Stimulated activated effector memory CD8-positive, alpha-beta T cell treated with anti-CD3 and anti-CD28 coated beads, Interleukin-12 subunit alpha, Interleukin-12 subunit beta, amount 100 ng/mL, for 72 hours (primary cell): Measurements from ENCODE around the gene AP1S3.
"Not testable (repeated sequence)": the region's sequence is repeated elsewhere in the genome, so short reads cannot be mapped to it uniquely, and the experiment has no call there.

Source experiments
- ATAC-seq: fragments of 150-1000 bp; cut with Tn5 transposase; 2 replicates; pipeline ENCODE4 v1.10.0; 2021
- DNase-seq, 2 donors: peaks; one replicate each; pipeline ENCODE4 v3.0.0; 2021 to 2022; ENCODE audit warnings: low spot score in 2 of 2
- H3K27ac Mint-ChIP-seq: one replicate; pipeline ENCODE4 v1.8.0; 2022; ENCODE audit warnings: mild to moderate bottlenecking, mixed read lengths
- H3K36me3 Mint-ChIP-seq: one replicate; pipeline ENCODE4 v1.8.0; 2022; ENCODE audit warnings: mild to moderate bottlenecking, mixed read lengths
- H3K4me1 Mint-ChIP-seq: one replicate; pipeline ENCODE4 v1.8.0; 2022; ENCODE audit warnings: mixed read lengths
- H3K4me3 Mint-ChIP-seq: one replicate; pipeline ENCODE4 v1.8.0; 2022; ENCODE audit warnings: mild to moderate bottlenecking, mixed read lengths
- H3K9me3 Mint-ChIP-seq: one replicate; pipeline ENCODE4 v1.8.0; 2022; ENCODE audit warnings: mixed read lengths

Gene AP1S3

GRCh38 chr2:223837287-223838061 is at the start of gene AP1S3:
Gene AP1S3 (minus strand): TSS chr2:223837582. CDS start chr2:223837450, 132 bp downstream.
- Mint-ChIP-seq H3K27ac (peak within 1 kb of the TSS; percentile 77), H3K36me3 (no peaks in the 10 kb centered on the region), H3K4me3 (peak within 1 kb of the TSS; percentile 80), H3K9me3 (no peaks in the 10 kb centered on the region), H3K4me1 (peaks cover 12% of the 10 kb centered on the region)
- ATAC-seq (peak; percentile 94), DNase-seq (peak; percentile 53 to 82)

- DNase-seq = no peak
- no peaks in the 10 kb centered on the region for H3K9me3 Mint-ChIP-seq
- no peak for ATAC-seq
Observed at GRCh38 chr2:223887127-223887526, 49.7 kb upstream of the AP1S3 start.

GRCh38 chr2:223886726-223887125 is 49.3 kb upstream of the AP1S3 start:
- ATAC-seq (no peak), DNase-seq (no peak)
- Mint-ChIP-seq H3K4me3 (no peak overlapping the region), H3K27ac (no peak overlapping the region), H3K9me3 (no peaks in the 10 kb centered on the region), H3K36me3 (peaks cover 72% of the 10 kb centered on the region), H3K4me1 (peaks cover 17% of the 10 kb centered on the region)

More at GRCh38 chr2:223887127-223887526, 49.7 kb upstream of the AP1S3 start:
- no peak overlapping the region for H3K27ac Mint-ChIP-seq
- peaks cover 69% of the 10 kb centered on the region for H3K36me3 Mint-ChIP-seq
- H3K4me1 Mint-ChIP-seq = peaks cover 13% of the 10 kb centered on the region
- no peak overlapping the region for H3K4me3 Mint-ChIP-seq

DNA sequence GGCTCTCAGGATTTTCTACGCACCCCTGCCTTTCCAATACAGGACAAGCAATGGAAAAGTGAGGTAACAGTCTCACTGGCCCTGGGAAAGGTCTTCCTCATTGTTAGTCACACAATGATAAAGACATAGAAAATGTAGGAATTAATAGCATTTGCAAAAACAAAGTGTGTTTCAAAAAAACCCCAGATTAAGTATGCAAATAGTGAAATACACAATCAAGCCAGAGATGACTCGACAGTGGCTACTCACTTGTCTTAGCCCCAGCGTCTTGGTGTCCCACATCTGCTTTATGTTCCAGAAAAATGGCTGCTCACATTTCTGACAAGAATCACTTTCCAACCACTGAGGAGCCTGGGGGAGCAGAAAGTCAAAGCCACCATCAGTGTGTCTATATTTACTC is 47.0 kb upstream of the AP1S3 start:
- DNase-seq = no peak
- no peak overlapping the region for H3K4me3 Mint-ChIP-seq
- H3K9me3 Mint-ChIP-seq = no peaks in the 10 kb centered on the region
- peaks cover 75% of the 10 kb centered on the region for H3K36me3 Mint-ChIP-seq
- peak; percentile 69 for ATAC-seq
- peaks cover 16% of the 10 kb centered on the region for H3K4me1 Mint-ChIP-seq
- peak overlapping the region; percentile 32 for H3K27ac Mint-ChIP-seq

DNA sequence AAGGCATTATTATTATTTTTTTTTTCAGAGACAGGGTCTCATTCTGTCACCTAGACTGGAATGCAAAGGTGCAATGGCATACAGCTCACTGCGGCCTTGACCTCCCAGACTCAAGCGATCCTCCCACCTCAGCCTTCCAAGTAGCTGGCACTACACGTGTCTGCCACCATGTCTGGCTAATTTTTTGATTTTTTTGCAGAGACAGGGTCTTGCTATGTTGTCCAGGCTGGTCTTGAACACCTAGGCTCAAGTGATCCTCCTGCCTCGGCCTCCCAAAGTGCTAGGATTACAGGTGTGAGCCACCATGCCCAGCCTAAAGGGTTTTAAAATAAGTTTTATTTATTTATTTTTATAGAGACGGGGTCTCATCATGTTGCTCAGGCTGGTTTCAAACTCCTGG is 45.3 kb upstream of the AP1S3 start:
- DNase-seq = no peak
- no peak overlapping the region for H3K4me3 Mint-ChIP-seq
- peaks cover 12% of the 10 kb centered on the region for H3K4me1 Mint-ChIP-seq
- no peak overlapping the region for H3K27ac Mint-ChIP-seq
- ATAC-seq = no peak
- peaks cover 84% of the 10 kb centered on the region for H3K36me3 Mint-ChIP-seq
- no peaks in the 10 kb centered on the region for H3K9me3 Mint-ChIP-seq

DNA sequence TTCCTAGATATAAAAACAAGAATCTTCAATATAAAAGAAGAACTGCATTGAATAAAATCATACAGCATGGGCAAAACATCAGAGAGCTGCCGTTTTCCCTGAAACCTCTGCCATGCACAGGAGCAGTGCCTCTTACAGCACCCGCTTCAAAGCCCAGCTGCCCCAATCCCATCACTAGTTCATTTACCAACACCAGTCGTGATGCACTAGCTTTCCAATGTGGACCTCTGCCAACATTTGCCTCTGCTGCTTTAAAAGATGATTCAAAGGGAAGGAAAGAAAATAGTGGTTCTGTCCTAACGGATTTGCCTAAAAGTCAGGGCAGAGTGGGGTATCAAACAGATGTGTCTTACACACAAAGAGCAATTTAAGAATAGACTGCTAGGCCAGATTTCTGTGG is 43.4 kb upstream of the AP1S3 start:
- H3K27ac Mint-ChIP-seq = no peak overlapping the region

DNA sequence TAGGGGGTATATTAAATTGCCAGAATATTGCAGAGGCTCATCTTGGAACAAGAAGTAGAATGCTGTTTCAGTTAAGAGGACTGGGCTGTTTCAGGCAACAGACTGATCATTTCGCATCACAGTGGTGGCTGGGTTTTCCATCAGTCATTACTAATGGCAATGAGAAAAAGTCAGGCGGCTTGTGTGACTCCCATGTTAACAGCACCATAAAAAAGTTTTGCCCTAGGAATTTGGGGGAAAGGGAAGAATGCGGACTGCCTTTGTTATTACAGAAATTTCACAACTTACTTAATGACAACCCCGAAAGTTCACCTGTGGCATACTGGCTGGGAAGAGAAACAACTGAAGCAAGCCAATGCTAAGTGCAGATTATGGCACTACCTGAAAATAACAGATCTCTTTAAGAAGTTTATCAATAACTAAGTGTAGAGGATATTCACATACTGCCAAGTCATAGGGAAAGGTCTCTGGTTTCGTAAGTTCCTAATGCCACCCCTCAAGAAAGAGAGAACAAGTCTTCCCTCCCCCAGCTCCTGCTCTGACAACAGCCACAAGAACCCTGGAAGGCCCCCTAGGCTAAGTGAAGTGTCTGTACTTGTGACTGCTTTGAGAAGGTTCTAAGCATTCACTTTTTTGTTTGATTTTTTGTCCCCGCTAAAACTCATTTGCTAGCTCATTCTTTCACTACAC is 40.5 kb upstream of the AP1S3 start:
- Mint-ChIP-seq H3K4me3 (no peak overlapping the region), H3K36me3 (peaks cover 70% of the 10 kb centered on the region), H3K9me3 (no peaks in the 10 kb centered on the region), H3K4me1 (peaks cover 6% of the 10 kb centered on the region), H3K27ac (no peak overlapping the region)
- DNase-seq (no peak), ATAC-seq (no peak)

More for the DNA sequence above, 43.4 kb upstream of the AP1S3 start:
- H3K4me3 Mint-ChIP-seq = no peak overlapping the region
- DNase-seq (no peak), ATAC-seq (no peak)
- peaks cover 12% of the 10 kb centered on the region for H3K4me1 Mint-ChIP-seq
- no peaks in the 10 kb centered on the region for H3K9me3 Mint-ChIP-seq
- peaks cover 99% of the 10 kb centered on the region for H3K36me3 Mint-ChIP-seq

GRCh38 chr2:223873672-223874071 is 36.3 kb upstream of the AP1S3 start:
- no peak overlapping the region for H3K4me3 Mint-ChIP-seq
- no peak for ATAC-seq
- H3K27ac Mint-ChIP-seq = no peak overlapping the region
- H3K4me1 Mint-ChIP-seq = no peaks in the 10 kb centered on the region
- no peak for DNase-seq
- H3K36me3 Mint-ChIP-seq = peaks cover 34% of the 10 kb centered on the region
- no peaks in the 10 kb centered on the region for H3K9me3 Mint-ChIP-seq

- not testable (repeated sequence) for H3K9me3 Mint-ChIP-seq, ATAC-seq, H3K4me3 Mint-ChIP-seq, H3K4me1 Mint-ChIP-seq, H3K27ac Mint-ChIP-seq, DNase-seq
- peaks cover 31% of the 10 kb centered on the region for H3K36me3 Mint-ChIP-seq
Observed at GRCh38 chr2:223872772-223873171, 35.4 kb upstream of the AP1S3 start.

- DNase-seq, H3K4me1 Mint-ChIP-seq, H3K9me3 Mint-ChIP-seq, ATAC-seq, H3K4me3 Mint-ChIP-seq: not testable (repeated sequence)
- peak overlapping the region; percentile 33 for H3K27ac Mint-ChIP-seq
- H3K36me3 Mint-ChIP-seq = peaks cover 21% of the 10 kb centered on the region
Observed at GRCh38 chr2:223871661-223872060, 34.3 kb upstream of the AP1S3 start.

GRCh38 chr2:223870840-223871611 is 33.6 kb upstream of the AP1S3 start:
- DNase-seq (no peak), ATAC-seq (no peak)
- H3K9me3 Mint-ChIP-seq = no peaks in the 10 kb centered on the region
- H3K4me3 Mint-ChIP-seq = no peak overlapping the region
- H3K36me3 Mint-ChIP-seq = peaks cover 14% of the 10 kb centered on the region
- peak overlapping the region; percentile 33 for H3K27ac Mint-ChIP-seq
- peaks cover 6% of the 10 kb centered on the region for H3K4me1 Mint-ChIP-seq

DNA sequence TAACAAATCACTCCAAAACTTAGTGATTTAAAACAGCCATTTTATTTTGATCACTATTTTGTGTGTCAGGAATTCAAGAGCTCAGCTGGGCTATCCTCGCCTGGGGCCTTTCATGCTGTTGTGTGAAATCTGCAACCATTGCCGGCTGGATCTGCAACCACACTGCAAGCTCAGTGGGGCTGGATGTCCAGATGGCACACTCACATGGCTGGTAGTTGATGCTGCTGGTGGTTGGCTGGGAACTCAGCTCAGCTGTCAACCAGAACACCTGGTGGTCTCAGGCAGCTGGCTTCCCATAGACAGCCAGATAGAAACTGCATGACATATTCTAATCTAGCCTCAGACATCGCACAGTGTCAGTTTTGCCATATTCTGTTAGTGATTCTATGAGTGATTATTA is 30.6 kb upstream of the AP1S3 start:
- H3K4me1 Mint-ChIP-seq = peaks cover 22% of the 10 kb centered on the region
- DNase-seq (no peak), ATAC-seq (no peak)
- H3K4me3 Mint-ChIP-seq = no peak overlapping the region
- no peaks in the 10 kb centered on the region for H3K9me3 Mint-ChIP-seq
- H3K27ac Mint-ChIP-seq = no peak overlapping the region
- peaks cover 12% of the 10 kb centered on the region for H3K36me3 Mint-ChIP-seq

GRCh38 chr2:223865907-223866508 is 28.6 kb upstream of the AP1S3 start:
- DNase-seq (no peak), ATAC-seq (peak; percentile 73)
- peaks cover 22% of the 10 kb centered on the region for H3K4me1 Mint-ChIP-seq
- H3K27ac Mint-ChIP-seq = peak overlapping the region; percentile 71
- H3K36me3 Mint-ChIP-seq = peaks cover 7% of the 10 kb centered on the region
- no peaks in the 10 kb centered on the region for H3K9me3 Mint-ChIP-seq
- no peak overlapping the region for H3K4me3 Mint-ChIP-seq

- ATAC-seq (no peak), DNase-seq (no peak)
- peaks cover 22% of the 10 kb centered on the region for H3K4me1 Mint-ChIP-seq
- no peak overlapping the region for H3K4me3 Mint-ChIP-seq
- peaks cover 6% of the 10 kb centered on the region for H3K36me3 Mint-ChIP-seq
- no peaks in the 10 kb centered on the region for H3K9me3 Mint-ChIP-seq
- H3K27ac Mint-ChIP-seq = peak overlapping the region; percentile 18
Observed at GRCh38 chr2:223865124-223865523, 27.7 kb upstream of the AP1S3 start.

DNA sequence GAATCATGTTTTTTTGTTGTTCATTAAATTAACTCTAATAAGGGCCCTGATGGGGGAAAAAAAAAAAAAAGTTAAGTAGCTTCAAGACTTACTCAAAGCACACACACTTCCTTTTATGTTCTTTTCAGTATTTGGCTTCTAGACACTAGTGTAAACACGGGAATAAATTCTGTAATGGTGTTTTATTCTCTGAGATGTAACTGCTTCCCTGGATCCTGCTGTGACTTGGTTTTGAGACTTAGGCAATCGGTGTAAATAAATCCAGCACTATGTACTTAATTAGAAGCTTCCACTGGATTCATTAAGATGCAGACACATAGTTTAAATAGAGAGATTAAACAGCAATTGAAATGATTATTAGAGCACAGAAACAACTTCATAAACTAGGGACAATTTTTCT is 26.1 kb upstream of the AP1S3 start:
- ATAC-seq (no peak), DNase-seq (no peak)
- H3K27ac Mint-ChIP-seq = no peak overlapping the region
- no peaks in the 10 kb centered on the region for H3K9me3 Mint-ChIP-seq
- H3K4me1 Mint-ChIP-seq = peaks cover 22% of the 10 kb centered on the region
- no peak overlapping the region for H3K4me3 Mint-ChIP-seq
- peaks cover 5% of the 10 kb centered on the region for H3K36me3 Mint-ChIP-seq
